Ishikawa (cell line): Measurements from ENCODE around the gene ASIC2.

Source experiments
- CEBPB ChIP-seq: IDR thresholded peaks from 2 replicates; pipeline ENCODE4 v1.6.1; 2012
- CREB1 ChIP-seq: IDR thresholded peaks from 2 replicates; pipeline ENCODE4 v1.6.1; 2012; ENCODE audit warnings: low read depth
- EGR1 ChIP-seq: IDR thresholded peaks from 2 replicates; pipeline ENCODE4 v1.6.1; 2012
- EP300 ChIP-seq: IDR thresholded peaks from 2 replicates; pipeline ENCODE4 v1.6.1; 2012; ENCODE audit warnings: borderline replicate concordance
- FOXM1 ChIP-seq: IDR thresholded peaks from 2 replicates; pipeline ENCODE4 v1.6.1; 2012; ENCODE audit warnings: low read depth, borderline replicate concordance
- NFIC ChIP-seq: IDR thresholded peaks from 2 replicates; pipeline ENCODE4 v1.6.1; 2012
- RAD21 ChIP-seq: IDR thresholded peaks from 2 replicates; pipeline ENCODE4 v1.6.1; 2012; ENCODE audit warnings: low read depth
- TAF1 ChIP-seq: IDR thresholded peaks from 2 replicates; pipeline ENCODE4 v1.6.1; 2012; ENCODE audit warnings: low read depth, mild to moderate bottlenecking
- TCF12 ChIP-seq: IDR thresholded peaks from 2 replicates; pipeline ENCODE4 v1.6.1; 2012; ENCODE audit warnings: low read depth
- TEAD4 ChIP-seq: IDR thresholded peaks from 2 replicates; pipeline ENCODE4 v1.6.1; 2012
- YY1 ChIP-seq: IDR thresholded peaks from 2 replicates; pipeline ENCODE4 v1.6.1; 2012; ENCODE audit warnings: low read depth
- ZBTB7A ChIP-seq: IDR thresholded peaks from 2 replicates; pipeline ENCODE4 v1.6.1; 2012; ENCODE audit warnings: low read depth
- TF ChIP-seq, protein P1 (sequence below): IDR thresholded peaks from 2 replicates; pipeline ENCODE4 v1.6.1; 2012; ENCODE audit warnings: low read depth, mild to moderate bottlenecking
- TF ChIP-seq, protein P2 (sequence below): IDR thresholded peaks from 2 replicates; pipeline ENCODE4 v1.6.1; 2012
- TF ChIP-seq, protein P3 (sequence below): IDR thresholded peaks from 2 replicates; pipeline ENCODE4 v1.6.1; 2012

The ASIC2 gene

GRCh38 chr17:33292981-33293867, at the start of gene ASIC2:
ASIC2 (minus strand) TSS chr17:33293295.
- no peak for TF ChIP-seq TEAD4
- TF ChIP-seq, protein P1, sequence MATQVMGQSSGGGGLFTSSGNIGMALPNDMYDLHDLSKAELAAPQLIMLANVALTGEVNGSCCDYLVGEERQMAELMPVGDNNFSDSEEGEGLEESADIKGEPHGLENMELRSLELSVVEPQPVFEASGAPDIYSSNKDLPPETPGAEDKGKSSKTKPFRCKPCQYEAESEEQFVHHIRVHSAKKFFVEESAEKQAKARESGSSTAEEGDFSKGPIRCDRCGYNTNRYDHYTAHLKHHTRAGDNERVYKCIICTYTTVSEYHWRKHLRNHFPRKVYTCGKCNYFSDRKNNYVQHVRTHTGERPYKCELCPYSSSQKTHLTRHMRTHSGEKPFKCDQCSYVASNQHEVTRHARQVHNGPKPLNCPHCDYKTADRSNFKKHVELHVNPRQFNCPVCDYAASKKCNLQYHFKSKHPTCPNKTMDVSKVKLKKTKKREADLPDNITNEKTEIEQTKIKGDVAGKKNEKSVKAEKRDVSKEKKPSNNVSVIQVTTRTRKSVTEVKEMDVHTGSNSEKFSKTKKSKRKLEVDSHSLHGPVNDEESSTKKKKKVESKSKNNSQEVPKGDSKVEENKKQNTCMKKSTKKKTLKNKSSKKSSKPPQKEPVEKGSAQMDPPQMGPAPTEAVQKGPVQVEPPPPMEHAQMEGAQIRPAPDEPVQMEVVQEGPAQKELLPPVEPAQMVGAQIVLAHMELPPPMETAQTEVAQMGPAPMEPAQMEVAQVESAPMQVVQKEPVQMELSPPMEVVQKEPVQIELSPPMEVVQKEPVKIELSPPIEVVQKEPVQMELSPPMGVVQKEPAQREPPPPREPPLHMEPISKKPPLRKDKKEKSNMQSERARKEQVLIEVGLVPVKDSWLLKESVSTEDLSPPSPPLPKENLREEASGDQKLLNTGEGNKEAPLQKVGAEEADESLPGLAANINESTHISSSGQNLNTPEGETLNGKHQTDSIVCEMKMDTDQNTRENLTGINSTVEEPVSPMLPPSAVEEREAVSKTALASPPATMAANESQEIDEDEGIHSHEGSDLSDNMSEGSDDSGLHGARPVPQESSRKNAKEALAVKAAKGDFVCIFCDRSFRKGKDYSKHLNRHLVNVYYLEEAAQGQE, result no peak
- no peak for TF ChIP-seq CEBPB
- TF ChIP-seq, protein P2, sequence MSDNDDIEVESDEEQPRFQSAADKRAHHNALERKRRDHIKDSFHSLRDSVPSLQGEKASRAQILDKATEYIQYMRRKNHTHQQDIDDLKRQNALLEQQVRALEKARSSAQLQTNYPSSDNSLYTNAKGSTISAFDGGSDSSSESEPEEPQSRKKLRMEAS, result no peak
- TF ChIP-seq NFIC, result no peak
- no peak for TF ChIP-seq TAF1
- TF ChIP-seq EP300, result no peak
- no peak for TF ChIP-seq EGR1
- TF ChIP-seq RAD21, result no peak
- no peak for TF ChIP-seq TCF12
- TF ChIP-seq FOXM1, result no peak
- TF ChIP-seq YY1, result no peak
- no peak for TF ChIP-seq CREB1

DNA sequence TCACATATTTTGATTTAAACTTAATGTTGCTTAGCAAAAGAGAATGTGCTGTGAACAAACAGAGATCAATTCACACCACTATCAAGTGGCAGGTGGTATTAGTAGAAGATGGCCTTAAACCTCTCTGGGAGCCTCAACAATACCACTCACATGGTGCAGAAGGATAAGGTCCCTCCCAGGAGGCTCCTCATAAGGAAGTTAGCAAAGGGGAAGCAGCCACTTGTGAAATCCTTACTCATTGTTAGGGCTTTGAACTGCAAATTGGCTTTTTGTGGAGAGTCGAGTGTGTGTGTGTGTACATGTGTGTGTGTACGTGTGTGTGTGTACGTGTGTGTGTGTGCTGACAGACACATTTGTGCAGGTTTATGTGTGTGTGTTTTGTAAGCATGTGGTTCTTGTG, 48.9 kb upstream of the ASIC2 start:
- no peak for TF ChIP-seq TAF1
- TF ChIP-seq ZBTB7A, result no peak
- no peak for TF ChIP-seq RAD21
- no peak for TF ChIP-seq CREB1
- no peak for TF ChIP-seq TEAD4
- TF ChIP-seq EP300, result no peak
- no peak for TF ChIP-seq EGR1
- no peak for TF ChIP-seq YY1
- TF ChIP-seq TCF12, result no peak
- TF ChIP-seq, protein P3, sequence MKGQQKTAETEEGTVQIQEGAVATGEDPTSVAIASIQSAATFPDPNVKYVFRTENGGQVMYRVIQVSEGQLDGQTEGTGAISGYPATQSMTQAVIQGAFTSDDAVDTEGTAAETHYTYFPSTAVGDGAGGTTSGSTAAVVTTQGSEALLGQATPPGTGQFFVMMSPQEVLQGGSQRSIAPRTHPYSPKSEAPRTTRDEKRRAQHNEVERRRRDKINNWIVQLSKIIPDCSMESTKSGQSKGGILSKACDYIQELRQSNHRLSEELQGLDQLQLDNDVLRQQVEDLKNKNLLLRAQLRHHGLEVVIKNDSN, result no peak
- no peak for TF ChIP-seq NFIC
- TF ChIP-seq CEBPB, result no peak
- TF ChIP-seq, protein P2, result no peak
- TF ChIP-seq FOXM1, result no peak
- TF ChIP-seq, protein P1, result no peak

- no peak for TF ChIP-seq TEAD4
- no peak for TF ChIP-seq NFIC
Measured at GRCh38 chr17:33338242-33338641, 45.1 kb upstream of the ASIC2 start.

GRCh38 chr17:33335491-33336173, 42.5 kb upstream of the ASIC2 start:
- TF ChIP-seq TAF1 (no peak), RAD21 (no peak), NFIC (no peak), TEAD4 (no peak)
- TF ChIP-seq, protein P3, result no peak
- TF ChIP-seq, protein P2, result no peak

GRCh38 chr17:33334703-33335102, 41.6 kb upstream of the ASIC2 start:
- TF ChIP-seq NFIC (no peak), FOXM1 (no peak), RAD21 (no peak), TAF1 (no peak), EP300 (no peak), YY1 (no peak), TCF12 (no peak)
- TF ChIP-seq, protein P3, result no peak
- TF ChIP-seq, protein P2, result no peak
